H9 (cell line): ENCODE results near the gene TMEM183A. TPM values are rescaled to one million over a fixed set of nuclear protein-coding genes. Genes with fewer than 3 reads are reported as not detected.

Experiments
- DNase-seq: peaks from one replicate; pipeline ENCODE4 v3.0.0-alpha.2; 2017
- H2AFZ ChIP-seq: one replicate; pipeline ENCODE4 v1.6.1; 2013; ENCODE audit warnings: mild to moderate bottlenecking, low read length, control low read depth, moderate library complexity
- H2AK5ac ChIP-seq: 2 replicates; pipeline ENCODE4 v1.6.1; 2013; ENCODE audit warnings: low read length, control low read depth, mixed read lengths; ENCODE audit not compliant: insufficient read length
- H2BK120ac ChIP-seq: one replicate; pipeline ENCODE4 v1.6.1; 2013; ENCODE audit warnings: low read depth, mild to moderate bottlenecking, low read length, control low read depth, inconsistent platforms; ENCODE audit not compliant: poor library complexity, severe bottlenecking
- H2BK12ac ChIP-seq: 2 replicates; pipeline ENCODE4 v1.6.1; 2013; ENCODE audit warnings: low read length, control low read depth, mixed read lengths, low read depth; ENCODE audit not compliant: insufficient read length
- H2BK15ac ChIP-seq: 2 replicates; pipeline ENCODE4 v1.6.1; 2013; ENCODE audit warnings: low read depth, low read length, control low read depth
- H2BK20ac ChIP-seq: one replicate; pipeline ENCODE4 v1.6.1; 2013; ENCODE audit warnings: low read depth, mild to moderate bottlenecking, low read length, control low read depth, inconsistent platforms; ENCODE audit not compliant: poor library complexity, severe bottlenecking
- H2BK5ac ChIP-seq: 2 replicates; pipeline ENCODE4 v1.6.1; 2013; ENCODE audit warnings: low read length, control low read depth, mixed read lengths; ENCODE audit not compliant: insufficient read length
- H3K14ac ChIP-seq: 2 replicates; pipeline ENCODE4 v1.6.1; 2013; ENCODE audit warnings: low read length, control low read depth; ENCODE audit not compliant: insufficient read depth
- H3K18ac ChIP-seq: 2 replicates; pipeline ENCODE4 v1.6.1; 2013; ENCODE audit warnings: low read depth, mild to moderate bottlenecking, mixed read lengths, low read length, control low read depth; ENCODE audit not compliant: insufficient read length
- H3K23ac ChIP-seq: 2 replicates; pipeline ENCODE4 v1.6.1; 2013; ENCODE audit warnings: low read length, control low read depth, mixed read lengths, low read depth; ENCODE audit not compliant: insufficient read length
- H3K23me2 ChIP-seq: 2 replicates; pipeline ENCODE4 v1.6.1; 2013; ENCODE audit warnings: low read depth, mild to moderate bottlenecking, mixed read lengths, low read length, control low read depth; ENCODE audit not compliant: insufficient read length, poor library complexity, severe bottlenecking
- H3K27ac ChIP-seq: 2 replicates; pipeline ENCODE4 v1.5.1; 2013; ENCODE audit warnings: low read length, control low read depth, mixed read lengths, low read depth; ENCODE audit not compliant: insufficient read length
- H3K27me3 ChIP-seq: 2 replicates; pipeline ENCODE4 v1.6.1; 2013; ENCODE audit warnings: low read length, control low read depth, inconsistent platforms; ENCODE audit not compliant: insufficient read depth
- H3K4ac ChIP-seq: 2 replicates; pipeline ENCODE4 v1.6.1; 2013; ENCODE audit warnings: low read depth, mild to moderate bottlenecking, control low read depth, inconsistent platforms, low read length, moderate library complexity
- H3K4me1 ChIP-seq: 2 replicates; pipeline ENCODE4 v1.6.1; 2013; ENCODE audit warnings: low read length, control low read depth, inconsistent platforms; ENCODE audit not compliant: insufficient read depth
- H3K4me2 ChIP-seq: 2 replicates; pipeline ENCODE4 v1.6.1; 2013; ENCODE audit warnings: low read length, control low read depth, mixed read lengths; ENCODE audit not compliant: insufficient read length, insufficient read depth
- H3K56ac ChIP-seq: 2 replicates; pipeline ENCODE4 v1.6.1; 2013; ENCODE audit warnings: low read depth, mild to moderate bottlenecking, mixed read lengths, low read length, control low read depth; ENCODE audit not compliant: insufficient read length
- H3K79me1 ChIP-seq: 2 replicates; pipeline ENCODE4 v1.6.1; 2013; ENCODE audit warnings: low read depth, mild to moderate bottlenecking, moderate library complexity, low read length, control low read depth, inconsistent platforms; ENCODE audit not compliant: insufficient read depth, poor library complexity, severe bottlenecking
- H3K79me2 ChIP-seq: 2 replicates; pipeline ENCODE4 v1.6.1; 2013; ENCODE audit warnings: low read length, control low read depth, inconsistent platforms; ENCODE audit not compliant: insufficient read depth
- H3K9ac ChIP-seq: 2 replicates; pipeline ENCODE4 v1.6.1; 2013; ENCODE audit warnings: low read length, control low read depth, mixed read lengths; ENCODE audit not compliant: insufficient read length; ENCODE audit errors: extremely low read depth
- H3K9me3 ChIP-seq: one replicate; pipeline ENCODE4 v1.6.1; 2013; ENCODE audit warnings: low read depth, low read length, inconsistent platforms; ENCODE audit not compliant: control insufficient read depth
- H3T11ph ChIP-seq: one replicate; pipeline ENCODE4 v1.6.1; 2013; ENCODE audit warnings: mild to moderate bottlenecking, low read length, control low read depth, inconsistent platforms
- H4K20me1 ChIP-seq: one replicate; pipeline ENCODE4 v1.6.1; 2013; ENCODE audit not compliant: control insufficient read depth, insufficient read length, insufficient read depth
- H4K5ac ChIP-seq: 2 replicates; pipeline ENCODE4 v1.6.1; 2013; ENCODE audit warnings: low read depth, mild to moderate bottlenecking, mixed read lengths, low read length, control low read depth; ENCODE audit not compliant: insufficient read length
- H4K8ac ChIP-seq: replicated peaks from 2 replicates; pipeline ENCODE4 v1.6.1; 2013; ENCODE audit warnings: low read length, control low read depth, mixed read lengths, low read depth; ENCODE audit not compliant: insufficient read length
- H4K91ac ChIP-seq: 2 replicates; pipeline ENCODE4 v1.6.1; 2013; ENCODE audit warnings: low read depth, mild to moderate bottlenecking, moderate library complexity, mixed read lengths, low read length, control low read depth; ENCODE audit not compliant: insufficient read length
- H3K27ac Mint-ChIP-seq, 3 experiments: 2 replicates in 2 of 3; 3 replicates in 1 of 3; pipeline ENCODE4 v1.8.0; 2020 to 2021; ENCODE audit warnings: mixed read lengths in 3 of 3, mild to moderate bottlenecking in 1 of 3, moderate library complexity in 1 of 3
- H3K27me3 Mint-ChIP-seq: 2 replicates; pipeline ENCODE4 v1.8.0; 2021; ENCODE audit warnings: low read depth, mild to moderate bottlenecking, moderate library complexity, mixed read lengths
- H3K36me3 Mint-ChIP-seq, 3 experiments: 2 replicates in 2 of 3; 3 replicates in 1 of 3; pipeline ENCODE4 v1.8.0; 2020 to 2021; ENCODE audit warnings: low read depth in 3 of 3, mixed read lengths in 3 of 3; ENCODE audit not compliant: insufficient read depth in 1 of 3
- H3K4me1 Mint-ChIP-seq, 2 experiments: 2 replicates each; pipeline ENCODE4 v1.8.0; 2020; ENCODE audit warnings: mixed read lengths in 2 of 2
- H3K4me3 Mint-ChIP-seq, 2 experiments: 2 replicates in 1 of 2; 3 replicates in 1 of 2; pipeline ENCODE4 v1.8.0; 2020 to 2021; ENCODE audit warnings: mild to moderate bottlenecking in 2 of 2, mixed read lengths in 2 of 2, moderate library complexity in 1 of 2
- H3K9me3 Mint-ChIP-seq, 2 experiments: 2 replicates in 1 of 2; 3 replicates in 1 of 2; pipeline ENCODE4 v1.8.0; 2020; ENCODE audit warnings: mild to moderate bottlenecking in 2 of 2, mixed read lengths in 2 of 2, moderate library complexity in 1 of 2
- CTCF ChIP-seq: fragments of 200-600 bp; sonication (generic); conservative IDR thresholded peaks from 3 replicates; pipeline ENCODE4 v1.8.0; 2021; ENCODE audit warnings: antibody characterized with exemption, mild to moderate bottlenecking
- WGBS: extraction: QIAGEN DNeasy Blood & Tissue Kit; methylation state at CpG from one replicate; pipeline ENCODE4 v1.1.7; 2013; ENCODE audit warnings: missing lambda C conversion rate, low lambda C conversion rate, mixed read lengths; ENCODE audit not compliant: insufficient read length; ENCODE audit errors: extremely low coverage; 5-methylcytosine and 5-hydroxymethylcytosine counted together
- total RNA-seq: library from RNA; stranded (reverse); gene quantifications from 2 replicates; pipeline ENCODE4 v1.2.1, GENCODE V29; 2021

The TMEM183A gene
- total RNA-seq, 1 experiment from 2014 or later = 93.4 TPM

DNA sequence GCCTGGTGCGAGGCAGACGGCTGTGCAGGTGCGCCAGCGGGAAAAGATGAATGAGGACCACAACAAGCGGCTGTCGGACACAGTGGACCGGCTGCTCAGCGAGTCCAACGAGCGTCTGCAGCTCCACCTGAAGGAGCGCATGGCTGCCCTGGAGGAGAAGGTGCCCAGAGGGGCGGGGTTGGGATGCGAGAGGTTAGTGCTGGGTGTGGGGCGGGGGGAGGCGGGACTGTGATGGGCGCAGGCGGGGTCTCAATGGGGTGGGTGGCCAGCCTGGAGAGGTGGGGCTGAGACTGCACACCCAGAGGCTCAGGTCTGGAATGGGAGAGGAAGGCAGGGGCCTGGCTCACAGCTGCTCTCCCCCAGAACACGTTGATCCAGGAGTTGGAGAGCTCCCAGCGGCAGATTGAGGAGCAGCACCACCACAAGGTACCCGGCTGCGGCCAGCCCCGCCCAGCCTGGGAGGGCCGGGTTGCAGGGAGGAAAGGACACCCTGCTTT, 41.4 kb downstream of the TMEM183A start:
- peaks cover 2% of the 10 kb centered on the region for H3K27me3 Mint-ChIP-seq
- no peaks in the 10 kb centered on the region for H3K27me3 ChIP-seq

More for the DNA sequence above, 41.4 kb downstream of the TMEM183A start:
- H3K9me3 ChIP-seq = no peaks in the 10 kb centered on the region
- H3K36me3 Mint-ChIP-seq = peaks cover 0 to 27% (median 9%) of the 10 kb centered on the region in 3 experiments; a peak in 5 of 7 replicates
- H3K9ac ChIP-seq = no peak overlapping the region
- H3K4me1 Mint-ChIP-seq = peaks cover 29 to 56% of the 10 kb centered on the region in 2 experiments
- H3T11ph ChIP-seq = no peak overlapping the region
- H3K23me2 ChIP-seq = no peaks in the 10 kb centered on the region
- H2AFZ ChIP-seq = no peak overlapping the region
- H3K79me2 ChIP-seq = no peaks in the 10 kb centered on the region
- no peak overlapping the region; the same call in 1 of the 2 replicates for H3K14ac ChIP-seq
- no peak overlapping the region for H2BK120ac ChIP-seq
- H2BK12ac ChIP-seq = no peak overlapping the region
- H3K27ac Mint-ChIP-seq = no peak overlapping the region
- H3K56ac ChIP-seq = no peak overlapping the region
- no peaks in the 10 kb centered on the region for H3K79me1 ChIP-seq
- no peak overlapping the region for H4K91ac ChIP-seq
- no peak overlapping the region for H3K27ac ChIP-seq
- no peaks in the 10 kb centered on the region for H3K9me3 Mint-ChIP-seq
- H3K23ac ChIP-seq = no peak overlapping the region
- no peak overlapping the region for H4K5ac ChIP-seq
- DNase-seq = peak; percentile 82
- H2BK15ac ChIP-seq = no peak overlapping the region
- H4K20me1 ChIP-seq = no peaks in the 10 kb centered on the region
- H3K4me3 Mint-ChIP-seq = no peak overlapping the region
- TF ChIP-seq CTCF = peak; percentile 25; the same call in 1 of the 3 replicates
- no peak overlapping the region for H3K4me2 ChIP-seq
- no peak overlapping the region for H3K4ac ChIP-seq
- H2BK5ac ChIP-seq = no peak overlapping the region
- WGBS = no CpG with 5 or more reads among the region's 23 CpGs
- no peak overlapping the region for H2AK5ac ChIP-seq
- no peak overlapping the region for H2BK20ac ChIP-seq
- no peak overlapping the region for H3K18ac ChIP-seq
- no peak overlapping the region for H4K8ac ChIP-seq
- no peaks in the 10 kb centered on the region; the same call in 1 of the 2 replicates for H3K4me1 ChIP-seq
